GM19328 (cell line): Measurements from ENCODE around the gene CEP131.

Source experiments
- ATAC-seq: cut with Tn5 transposase; IDR thresholded peaks from one replicate; pipeline ENCODE4 v1.9.1; 2021; ENCODE audit warnings: mild to moderate bottlenecking, moderate library complexity; ENCODE audit not compliant: unreplicated experiment

CEP131 gene

GRCh38 chr17:81170727-81171494 is 51.9 kb downstream of the CEP131 start:
- no peak for ATAC-seq

DNA sequence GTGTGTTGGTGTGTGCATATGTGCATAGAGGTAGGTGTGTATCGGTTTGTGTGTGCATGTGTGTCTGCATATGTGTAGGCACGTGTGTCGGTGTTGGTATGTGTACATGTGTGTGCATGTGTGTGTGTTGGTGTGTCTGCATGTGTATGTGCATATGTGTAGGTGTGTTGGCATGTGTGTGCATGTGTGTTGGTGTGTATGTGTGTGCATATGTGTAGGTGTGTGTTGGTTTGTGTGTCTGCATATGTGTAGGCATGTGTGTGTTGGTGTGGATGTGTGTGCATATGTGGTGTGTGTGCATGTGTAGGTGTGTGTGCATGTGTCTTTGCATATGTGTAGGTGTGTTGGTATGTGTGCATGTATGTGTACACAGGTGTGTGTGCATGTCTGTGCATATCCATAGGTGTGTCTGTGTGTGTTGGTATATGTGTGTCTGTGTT is 52.9 kb downstream of the CEP131 start:
- ATAC-seq = no peak

GRCh38 chr17:81167638-81168037 is 55.1 kb downstream of the CEP131 start:
- ATAC-seq = no peak

- no peak for ATAC-seq
Observed at GRCh38 chr17:81167194-81167524, 55.6 kb downstream of the CEP131 start.

- ATAC-seq = no peak
Observed at GRCh38 chr17:81166033-81166492, 56.7 kb downstream of the CEP131 start, which contains the start of gene AATK. TSS of gene AATK (minus strand) at chr17:81166221. CDS start at chr17:81165992, 229 bp downstream.

GRCh38 chr17:81165246-81166032 is 57.3 kb downstream of the CEP131 start, which contains the start of gene PVALEF:
TSS of gene PVALEF (plus strand) at chr17:81165507. CDS start at chr17:81181227, 15,720 bp downstream.
- ATAC-seq = no peak

DNA sequence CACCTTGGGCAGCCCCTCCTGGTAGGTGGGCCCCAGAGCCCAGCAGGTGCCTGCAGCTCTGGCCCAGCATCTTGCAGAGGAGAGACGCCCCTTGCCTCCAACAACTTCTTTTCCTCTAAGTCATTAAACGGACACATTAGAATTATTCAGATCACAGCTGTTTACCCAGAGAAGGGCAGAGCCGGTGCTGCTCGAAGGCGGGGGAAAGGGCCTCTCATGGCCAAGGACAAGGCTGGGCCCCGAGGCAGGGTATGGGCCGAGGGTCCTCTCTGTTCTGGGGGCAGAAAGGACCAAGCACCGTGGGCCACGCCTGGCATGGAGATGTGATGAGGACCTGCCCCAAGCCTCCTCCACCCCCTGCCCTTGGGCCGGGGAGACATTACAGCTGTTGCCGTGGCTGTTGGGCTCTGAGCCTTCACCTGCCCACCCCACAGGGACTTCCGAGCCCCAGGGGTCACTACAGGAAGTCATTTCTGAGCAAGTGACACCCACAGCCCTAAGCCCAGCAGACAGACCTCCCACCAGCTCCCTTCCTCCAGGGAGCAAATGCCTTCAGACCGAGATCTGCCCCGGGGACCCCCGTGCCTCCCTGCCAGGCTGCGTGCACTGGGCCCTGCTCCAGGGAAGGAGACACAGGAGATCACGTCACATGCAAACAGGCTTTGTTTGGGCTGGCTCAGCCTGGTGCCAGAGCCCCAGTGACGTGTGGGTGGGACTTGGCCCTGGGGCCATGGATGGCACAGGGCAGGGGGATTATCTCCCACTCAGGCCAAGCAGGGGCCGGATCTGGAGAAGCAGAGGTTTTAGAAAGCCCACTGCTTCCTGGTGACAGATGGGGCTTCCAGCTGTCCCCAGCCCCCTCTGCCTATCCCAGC is 58.2 kb downstream of the CEP131 start:
- no peak for ATAC-seq

GRCh38 chr17:81163703-81164370 is 58.9 kb downstream of the CEP131 start:
- ATAC-seq = no peak

DNA sequence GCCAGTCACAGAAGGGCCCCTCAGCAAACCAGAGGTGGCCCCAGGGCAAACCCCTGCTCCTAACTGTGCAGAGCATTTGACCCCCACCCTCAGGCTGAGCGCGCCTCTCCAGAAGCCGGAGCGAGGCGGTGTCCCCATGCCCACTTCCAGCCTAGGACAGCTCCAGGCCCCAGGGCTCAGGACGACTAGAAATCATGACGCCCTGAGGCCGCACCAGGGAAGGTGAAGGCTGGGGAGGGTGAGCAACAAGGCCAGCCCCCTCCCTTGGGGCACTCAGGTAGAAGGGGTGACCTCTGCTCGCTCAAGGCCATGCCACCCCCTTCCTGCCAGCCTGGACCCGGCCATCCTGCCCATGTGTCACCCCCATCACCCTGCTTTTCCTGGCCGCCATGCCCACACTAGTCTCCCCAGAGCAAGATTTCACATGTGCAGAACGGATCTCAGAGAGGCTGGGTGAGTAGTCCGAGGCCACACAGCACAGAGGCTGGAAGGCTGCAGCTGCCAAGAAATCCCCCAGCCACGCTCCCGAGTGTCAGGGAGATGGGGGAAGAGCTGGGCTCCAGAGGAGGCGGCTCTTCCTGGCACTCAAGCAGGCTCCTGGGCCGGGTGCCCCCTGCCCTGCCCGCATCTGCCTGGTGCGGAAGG is 59.6 kb downstream of the CEP131 start:
- ATAC-seq = no peak

DNA sequence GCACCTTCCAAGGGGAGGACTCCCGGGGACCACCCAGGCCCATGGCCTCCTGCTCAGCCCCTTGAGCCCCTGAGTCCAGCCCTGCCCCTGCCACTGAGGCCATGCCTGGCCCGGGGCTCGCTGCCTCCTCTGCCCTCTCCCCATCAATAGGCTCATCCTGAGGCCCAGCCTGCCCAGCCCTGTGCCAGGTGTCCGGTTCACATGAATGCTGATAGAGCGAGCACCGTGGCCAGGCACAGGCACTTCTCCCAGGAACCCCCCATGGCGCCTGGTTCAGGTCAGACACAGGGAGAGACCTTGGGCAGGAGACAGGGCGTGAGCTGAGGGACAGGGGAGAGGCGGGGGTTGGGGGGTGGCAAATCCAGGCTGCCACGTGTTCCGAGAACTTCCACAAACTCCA is 60.3 kb downstream of the CEP131 start:
- ATAC-seq = no peak

- ATAC-seq = no peak
Observed at GRCh38 chr17:81161972-81162371, 60.8 kb downstream of the CEP131 start.

- ATAC-seq = no peak
Observed at GRCh38 chr17:81161536-81161935, 61.2 kb downstream of the CEP131 start.

DNA sequence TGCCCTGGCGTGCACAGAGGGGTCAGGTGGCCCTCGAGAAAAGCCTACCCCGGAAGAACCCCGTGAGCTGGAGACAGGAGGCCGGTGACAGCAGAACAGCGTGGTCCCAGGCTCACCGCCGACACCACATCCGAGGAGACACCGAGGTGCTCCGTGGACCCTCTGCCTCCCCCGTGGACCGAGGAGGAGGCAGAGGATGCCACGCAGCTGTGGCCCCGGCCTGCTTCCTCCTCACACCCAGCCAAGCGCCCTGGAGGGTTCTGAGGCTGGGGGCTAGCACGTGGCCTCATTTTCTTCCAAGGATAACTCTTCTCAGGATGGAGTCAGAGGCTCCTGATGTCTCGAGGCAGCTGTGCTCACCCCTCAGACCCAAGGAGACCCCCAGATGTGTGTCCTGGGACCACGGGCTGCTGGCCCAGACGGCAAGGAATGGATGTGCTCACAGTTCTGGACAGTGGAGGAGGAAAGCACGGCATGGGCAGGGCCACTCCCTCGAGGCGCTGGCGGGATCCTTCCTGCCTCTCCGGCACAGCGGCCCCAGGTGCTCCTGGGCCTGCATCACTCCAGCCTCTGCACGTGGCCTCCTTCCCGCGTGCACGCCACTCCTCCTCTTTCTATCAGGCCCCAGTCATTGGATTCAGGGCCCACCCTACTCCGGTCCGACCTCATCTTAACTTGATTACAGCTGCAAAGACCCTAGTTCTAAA is 61.9 kb downstream of the CEP131 start:
- no peak for ATAC-seq

GRCh38 chr17:81160306-81160705 is 62.5 kb downstream of the CEP131 start:
- ATAC-seq = no peak

DNA sequence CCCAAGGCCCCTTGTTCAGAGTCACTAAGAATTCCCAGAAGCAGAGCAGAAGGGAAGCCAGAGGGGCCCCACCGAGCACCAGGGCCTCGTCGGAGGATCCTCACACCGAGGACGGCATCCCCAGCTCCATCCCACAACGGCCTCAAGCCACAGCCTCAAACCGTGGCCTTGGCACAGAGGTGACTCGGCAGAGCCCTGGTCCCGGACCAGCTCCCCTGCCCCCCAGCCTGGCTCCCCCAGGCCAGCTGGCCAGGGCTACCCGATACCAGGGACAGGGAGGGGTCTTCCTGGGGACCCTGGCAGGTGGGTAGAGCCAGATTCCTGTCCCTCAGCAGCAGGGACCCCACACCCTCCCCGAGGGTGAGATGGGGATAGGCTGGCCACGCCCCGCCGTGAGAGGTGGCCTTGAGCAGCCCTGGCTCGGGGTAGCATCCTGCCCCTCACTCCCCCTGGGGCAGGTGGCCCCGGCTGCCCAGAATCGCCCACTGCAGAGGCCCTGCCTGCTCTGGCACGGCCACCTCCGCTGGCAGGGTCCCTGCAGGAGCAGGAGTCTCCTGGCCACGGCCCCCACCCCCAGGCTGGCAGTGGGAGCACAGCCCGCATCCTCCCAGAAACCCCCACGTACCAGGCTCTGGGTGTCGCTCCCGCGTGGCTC is 63.0 kb downstream of the CEP131 start:
- ATAC-seq = no peak

GRCh38 chr17:81158688-81159590 is 63.8 kb downstream of the CEP131 start:
- no peak for ATAC-seq

- ATAC-seq = no peak
Observed at GRCh38 chr17:81157848-81158687, 64.7 kb downstream of the CEP131 start.
